Right lobe of liver (tissue), 6 donors: Measurements from ENCODE around the gene COL25A1. TPM values are rescaled to one million over a fixed set of nuclear protein-coding genes. Genes with fewer than 3 reads are reported as not detected.

ENCODE experiments used
- ATAC-seq, 4 donors: fragments of 200-7000 bp; cut with Tn5 transposase; one replicate each; pipeline ENCODE4 v1.9.1; 2020; ENCODE audit warnings: mild to moderate bottlenecking in 4 of 4, moderate library complexity in 4 of 4
- DNase-seq, 3 donors: peaks; one replicate each; pipeline ENCODE4 v3.0.0-alpha.2; 2020
- H3K27ac ChIP-seq, 3 donors: fragments of 200-600 bp; one replicate each; pipeline ENCODE4 v1.8.0; 2022
- H3K27me3 ChIP-seq, 2 donors: fragments of 200-600 bp; one replicate each; pipeline ENCODE4 v1.8.0; 2022
- H3K36me3 ChIP-seq, 4 donors: fragments of 200-600 bp; sonication (generic) in 1 of 4; one replicate each; pipeline versions ENCODE4 v1.5.1 to v1.8.0; 2017 to 2022; ENCODE audit warnings: control low read depth in 1 of 4
- H3K4me1 ChIP-seq, 4 donors: fragments of 200-600 bp; sonication (generic) in 1 of 4; one replicate each; pipeline versions ENCODE4 v1.5.1 to v1.8.0; 2017 to 2022; ENCODE audit warnings: control low read depth in 1 of 4
- H3K4me3 ChIP-seq, 3 donors: fragments of 200-600 bp; one replicate each; pipeline ENCODE4 v1.8.0; 2022
- H3K9me3 ChIP-seq, 4 donors: fragments of 200-600 bp; sonication (generic) in 1 of 4; one replicate each; pipeline versions ENCODE4 v1.5.1 to v1.8.0; 2017 to 2022; ENCODE audit warnings: control low read depth in 1 of 4
- POLR2A ChIP-seq: fragments of 450-650 bp; IDR thresholded peaks from one replicate; pipeline ENCODE4 v1.6.1; 2017; ENCODE audit warnings: antibody characterized with exemption, mild to moderate bottlenecking
- WGBS: methylation state at CpG from one replicate; pipeline ENCODE4 v1.1.6; 2018; ENCODE audit warnings: low coverage, low lambda C conversion rate; ENCODE audit not compliant: insufficient coverage; ENCODE audit errors: missing lambda C conversion rate; 5-methylcytosine and 5-hydroxymethylcytosine counted together
- intact Hi-C, 2 donors: fragments of 100-400 bp; cut with DNase I; formaldehyde crosslinking; loops; one replicate each; pipeline versions ENCODE4 v1.11.2 to v1.14.1; 2022
- total RNA-seq, 6 experiments: library from RNA; depleted of rRNA in 2 of 6; stranded (reverse); fragments of >200 nt in 2 of 6; fragmentation: NEBNext Ultra II Directional in 3 of 6; extraction: Animal tissue kit (Norgen Biotek cat#: 25700) in 3 of 6; gene quantifications; one replicate each; pipeline versions ENCODE4 v1.1.0 to v1.2.4, GENCODE V29; 2016 to 2023
- TF ChIP-seq, protein P1 (sequence below), 4 donors: fragments of 200-600 bp in 3 of 4; fragments of 450-650 bp in 1 of 4; IDR thresholded peaks; one replicate each; pipeline versions ENCODE4 v1.5.1 to v1.8.0; 2016 to 2022; ENCODE audit warnings: antibody characterized with exemption in 4 of 4, mild to moderate bottlenecking in 2 of 4
- donor health status: DM: no; HTN: yes; CAD: no.
- donor health status: DM: no; HTN: no; CAD: no.
- donor health status: DM: no; HTN: no; CAD: no.
- donor health status: DM: no; HTN: yes; CAD: no.
- donor health status: DM: no; HTN: yes; CAD: no.

COL25A1 gene
- total RNA-seq, 6 experiments from 2014 or later: 0.06 to 4.8 (median 1.3) TPM

- intact Hi-C loops: no loop called here
- TF ChIP-seq, protein P1, sequence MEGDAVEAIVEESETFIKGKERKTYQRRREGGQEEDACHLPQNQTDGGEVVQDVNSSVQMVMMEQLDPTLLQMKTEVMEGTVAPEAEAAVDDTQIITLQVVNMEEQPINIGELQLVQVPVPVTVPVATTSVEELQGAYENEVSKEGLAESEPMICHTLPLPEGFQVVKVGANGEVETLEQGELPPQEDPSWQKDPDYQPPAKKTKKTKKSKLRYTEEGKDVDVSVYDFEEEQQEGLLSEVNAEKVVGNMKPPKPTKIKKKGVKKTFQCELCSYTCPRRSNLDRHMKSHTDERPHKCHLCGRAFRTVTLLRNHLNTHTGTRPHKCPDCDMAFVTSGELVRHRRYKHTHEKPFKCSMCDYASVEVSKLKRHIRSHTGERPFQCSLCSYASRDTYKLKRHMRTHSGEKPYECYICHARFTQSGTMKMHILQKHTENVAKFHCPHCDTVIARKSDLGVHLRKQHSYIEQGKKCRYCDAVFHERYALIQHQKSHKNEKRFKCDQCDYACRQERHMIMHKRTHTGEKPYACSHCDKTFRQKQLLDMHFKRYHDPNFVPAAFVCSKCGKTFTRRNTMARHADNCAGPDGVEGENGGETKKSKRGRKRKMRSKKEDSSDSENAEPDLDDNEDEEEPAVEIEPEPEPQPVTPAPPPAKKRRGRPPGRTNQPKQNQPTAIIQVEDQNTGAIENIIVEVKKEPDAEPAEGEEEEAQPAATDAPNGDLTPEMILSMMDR (IDR thresholded peaks at IDR 0.05): no peak
- TF ChIP-seq POLR2A: no peak
- WGBS: 30% methylated on average over 3 of the region's 3 CpGs
- H3K36me3 ChIP-seq: no peaks in the 10 kb centered on the region
- H3K27ac ChIP-seq: peak overlapping the region; percentile 9 to 75 (median 68)
- DNase-seq (no peak), ATAC-seq (peak; percentile 25 to 65 (median 45))
- peaks cover 0 to 37% (median 9%) of the 10 kb centered on the region in 4 donors for H3K4me1 ChIP-seq
- no peaks in the 10 kb centered on the region for H3K9me3 ChIP-seq
- no peaks in the 10 kb centered on the region for H3K27me3 ChIP-seq
- H3K4me3 ChIP-seq: no peak overlapping the region
Observed at GRCh38 chr4:108796173-108796572, 506.3 kb downstream of the COL25A1 start.

- Histone ChIP-seq H3K4me3 (no peak overlapping the region), H3K9me3 (no peaks in the 10 kb centered on the region), H3K36me3 (no peaks in the 10 kb centered on the region), H3K27me3 (no peaks in the 10 kb centered on the region), H3K27ac (peak overlapping the region; percentile 9 to 75 (median 68)), H3K4me1 (peaks cover 0 to 38% (median 9%) of the 10 kb centered on the region in 4 donors)
- intact Hi-C loops: no loop called here
- no peak for TF ChIP-seq POLR2A
- TF ChIP-seq, protein P1 (IDR thresholded peaks at IDR 0.05): no peak
- peak; percentile 81 to 86 (median 84) for ATAC-seq
- no peak for DNase-seq
Observed at GRCh38 chr4:108795733-108796132, 506.7 kb downstream of the COL25A1 start.

- WGBS: 38% methylated on average over 1 of the region's 1 CpG
- H3K27ac ChIP-seq: peak overlapping the region in 2 of 3 donors; percentile 7 to 74
- H3K27me3 ChIP-seq: no peaks in the 10 kb centered on the region
- no peak overlapping the region for H3K4me3 ChIP-seq
- TF ChIP-seq POLR2A: no peak
- TF ChIP-seq, protein P1 (IDR thresholded peaks at IDR 0.05): no peak
- ATAC-seq: peak; percentile 78 to 87 (median 81)
- no peaks in the 10 kb centered on the region for H3K9me3 ChIP-seq
- intact Hi-C loops: no loop called here
- DNase-seq: peak in 1 of 3 donors; percentile 51
- peaks cover 0 to 38% (median 9%) of the 10 kb centered on the region in 4 donors for H3K4me1 ChIP-seq
- H3K36me3 ChIP-seq: no peaks in the 10 kb centered on the region
Observed at GRCh38 chr4:108794136-108794535, 508.3 kb downstream of the COL25A1 start.

DNA sequence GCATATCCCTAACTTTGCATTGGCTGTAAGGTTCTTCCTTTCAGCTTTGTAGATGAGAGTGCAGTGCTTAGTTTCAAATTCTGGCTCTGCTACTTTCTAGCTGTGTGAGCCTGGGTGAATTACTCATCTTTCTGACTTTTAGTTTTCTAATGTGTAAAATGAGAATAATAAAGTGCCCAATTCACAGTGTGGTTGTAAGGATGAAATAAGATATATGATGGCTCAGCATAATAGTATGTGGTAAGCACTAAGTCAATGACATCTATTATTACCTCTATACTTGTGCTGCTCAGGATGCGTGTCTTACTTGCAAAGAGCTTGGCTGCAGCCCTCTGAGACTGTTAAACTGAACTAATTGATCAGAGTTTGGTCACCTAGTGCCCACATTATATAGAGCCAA lies 509.0 kb downstream of the COL25A1 start:
- no peak for TF ChIP-seq POLR2A
- TF ChIP-seq, protein P1 (IDR thresholded peaks at IDR 0.05): no peak
- no peak overlapping the region for H3K4me3 ChIP-seq
- ATAC-seq (peak in 1 of 4 donors; percentile 6), DNase-seq (no peak)
- intact Hi-C loops: no loop called here
- no peaks in the 10 kb centered on the region for H3K9me3 ChIP-seq
- WGBS: 100% methylated on average over 1 of the region's 1 CpG
- H3K36me3 ChIP-seq: no peaks in the 10 kb centered on the region
- H3K27me3 ChIP-seq: no peaks in the 10 kb centered on the region
- H3K27ac ChIP-seq: peak overlapping the region in 1 of 3 donors; percentile 74
- H3K4me1 ChIP-seq: peaks cover 0 to 38% (median 9%) of the 10 kb centered on the region in 4 donors

DNA sequence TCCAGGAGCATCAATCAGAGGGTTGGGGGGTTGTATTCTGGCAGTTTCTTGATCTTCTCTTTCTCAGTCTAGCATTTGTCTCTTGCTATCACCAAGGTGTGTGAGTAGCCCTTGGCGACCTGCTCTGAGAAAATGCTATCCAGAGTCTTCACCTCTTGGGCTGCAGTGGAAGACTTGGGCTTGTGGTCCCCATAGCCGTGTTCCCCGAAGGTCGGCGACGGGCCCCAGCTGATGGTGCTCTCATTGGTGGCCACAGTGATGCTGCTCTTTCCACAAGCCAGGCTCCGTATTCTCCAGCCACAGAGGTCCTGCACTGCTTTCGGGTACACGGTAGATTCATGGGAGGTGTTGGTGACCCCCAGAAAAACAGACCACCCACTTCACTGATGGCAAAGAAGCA lies 513.7 kb downstream of the COL25A1 start:
- peaks cover 0 to 20% (median 4%) of the 10 kb centered on the region in 4 donors for H3K4me1 ChIP-seq
- DNase-seq: no peak
- H3K9me3 ChIP-seq: no peaks in the 10 kb centered on the region
- no CpG with 5 or more reads among the region's 9 CpGs for WGBS
- no peaks in the 10 kb centered on the region for H3K27me3 ChIP-seq
- H3K36me3 ChIP-seq: no peaks in the 10 kb centered on the region
- no peak for TF ChIP-seq POLR2A
- TF ChIP-seq, protein P1 (IDR thresholded peaks at IDR 0.05): no peak
- no peak overlapping the region for H3K27ac ChIP-seq
- ATAC-seq: no peak
- intact Hi-C loops: no loop called here
- no peak overlapping the region for H3K4me3 ChIP-seq
